GM18867 (cell line): ENCODE measurements around the gene TBC1D20.
A peak's percentile ranks its signal among the peaks of the same experiment; 100 is the strongest.
"Not testable (repeated sequence)": the region's sequence is repeated elsewhere in the genome, so short reads cannot be mapped to it uniquely, and the experiment has no call there.

Experiments
- ATAC-seq: cut with Tn5 transposase; IDR thresholded peaks from one replicate; pipeline ENCODE4 v1.9.1; 2021; ENCODE audit warnings: mild to moderate bottlenecking, moderate library complexity; ENCODE audit not compliant: unreplicated experiment

The TBC1D20 gene

DNA sequence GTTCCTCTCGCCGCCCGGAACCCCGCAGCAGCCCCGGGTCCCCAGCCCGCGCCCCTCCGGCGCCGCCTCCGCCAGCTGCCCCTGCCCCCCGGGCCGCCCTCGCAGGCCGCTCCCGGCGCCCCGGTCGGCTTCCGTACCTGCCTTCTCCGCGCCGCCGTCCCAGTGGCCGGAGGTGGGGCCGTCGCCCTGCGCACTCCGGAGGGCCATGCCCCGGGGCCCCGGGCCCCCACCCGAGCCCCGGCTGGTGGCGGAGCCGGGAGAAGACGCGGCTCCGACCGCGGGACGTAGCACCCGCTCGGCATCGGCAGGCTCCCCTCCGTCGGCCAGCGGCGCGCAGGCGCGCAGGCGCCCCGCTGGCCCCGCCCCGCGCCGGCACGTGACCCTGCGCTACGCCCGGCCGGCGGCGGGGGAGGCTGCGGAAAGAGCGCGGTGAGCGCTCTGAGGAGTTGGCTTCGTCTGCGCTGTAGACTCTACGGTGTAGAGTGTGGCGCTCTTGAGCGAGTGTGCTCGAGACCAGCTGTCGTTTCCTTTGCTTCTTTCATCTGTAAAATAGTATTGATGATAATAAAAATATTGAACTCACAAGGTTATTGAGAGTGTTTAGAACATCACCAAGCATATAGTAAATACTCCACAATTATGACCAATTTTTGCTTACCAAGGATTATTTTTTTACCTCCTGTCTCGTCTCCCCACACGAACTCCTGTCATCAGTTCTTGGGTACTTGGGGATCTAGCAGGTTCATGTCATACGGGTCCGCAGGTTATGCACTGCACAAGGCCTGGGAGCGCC lies at the start of gene TBC1D20:
TSS of gene TBC1D20 (minus strand) at position 335 of the 793 bp plus-strand sequence. CDS start at position 207, 128 bp downstream.
- ATAC-seq: peak; percentile 92

DNA sequence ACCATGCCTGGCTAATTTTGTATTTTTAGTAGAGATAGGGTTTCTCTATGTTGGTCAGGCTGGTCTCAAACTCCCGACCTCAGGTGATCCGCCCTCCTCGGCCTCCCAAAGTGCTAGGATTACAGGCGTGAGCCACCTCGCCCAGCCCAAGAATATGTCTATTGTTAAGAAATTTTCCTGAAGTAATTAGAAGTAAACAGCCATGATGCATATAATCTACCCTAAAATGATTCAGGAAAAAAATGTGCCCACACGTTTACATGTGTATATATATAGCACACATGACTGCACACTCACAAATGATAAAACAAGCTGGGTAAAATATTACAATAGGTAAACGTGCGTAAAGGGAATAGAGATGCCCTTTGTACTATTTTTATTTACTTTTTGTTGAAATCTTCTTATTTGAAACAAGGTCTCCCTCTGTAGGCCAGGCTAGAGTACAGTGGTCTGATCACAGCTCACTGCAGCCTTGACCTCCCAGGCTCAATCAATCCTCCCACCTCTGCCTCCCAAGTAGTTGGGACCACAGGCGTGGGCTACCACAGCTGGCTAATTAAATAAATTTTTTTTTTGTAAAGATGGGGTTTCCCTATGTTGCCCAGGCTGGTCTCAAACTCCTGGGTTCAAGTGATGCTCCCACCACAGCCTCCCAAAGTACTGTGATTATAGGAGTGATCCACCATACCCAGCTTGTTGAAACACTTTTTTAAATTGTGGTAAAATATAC lies 48.2 kb upstream of the TBC1D20 start:
- not testable (repeated sequence) for ATAC-seq

GRCh38 chr20:508364-508787 lies 46.0 kb upstream of the TBC1D20 start:
- not testable (repeated sequence) for ATAC-seq

- ATAC-seq: no peak
These were observed 45.5 kb upstream of the TBC1D20 start for GRCh38 chr20:507761-508332.

- ATAC-seq: no peak
These were observed 44.8 kb upstream of the TBC1D20 start for GRCh38 chr20:507006-507758.

GRCh38 chr20:504632-505075 lies 42.3 kb upstream of the TBC1D20 start:
- ATAC-seq: no peak

DNA sequence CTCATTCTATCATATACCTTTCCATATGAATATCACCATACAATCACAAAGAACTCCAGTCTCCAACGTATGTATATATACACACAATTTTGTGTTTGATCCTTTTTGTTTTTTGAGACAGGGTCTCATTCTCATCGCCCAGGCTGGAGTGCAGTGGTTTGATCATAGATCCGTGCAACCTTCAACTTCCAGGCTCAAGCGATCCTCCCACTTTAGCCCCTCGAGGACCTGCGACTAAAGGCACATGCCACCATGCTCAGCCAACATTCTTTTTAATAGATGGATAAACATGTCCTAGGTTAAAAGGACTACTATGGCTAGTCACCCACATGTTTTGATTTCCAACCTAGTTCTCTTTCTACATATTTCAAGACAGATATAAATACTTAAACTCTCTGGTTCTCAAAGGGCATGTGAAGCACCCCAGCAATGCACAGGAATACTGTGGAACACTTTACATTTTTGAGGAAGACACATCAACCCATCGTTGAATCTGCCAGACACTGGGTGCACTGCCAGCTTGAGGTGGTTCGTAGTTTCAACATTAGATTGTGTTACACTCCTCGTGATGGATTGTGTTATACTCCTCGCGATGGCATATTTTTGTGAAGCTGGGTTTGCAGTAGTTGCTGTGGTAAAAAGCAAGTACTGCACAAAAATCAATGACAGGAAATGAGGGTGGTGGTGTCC lies 40.9 kb upstream of the TBC1D20 start:
- ATAC-seq: no peak

- ATAC-seq: no peak
These were observed 35.6 kb upstream of the TBC1D20 start for GRCh38 chr20:497979-498378.

GRCh38 chr20:496126-496696 lies 33.9 kb upstream of the TBC1D20 start:
- ATAC-seq: no peak

GRCh38 chr20:492159-492558 lies 29.8 kb upstream of the TBC1D20 start:
- ATAC-seq: no peak

GRCh38 chr20:487655-488054 lies 25.3 kb upstream of the TBC1D20 start:
- ATAC-seq: no peak

GRCh38 chr20:483815-484644 lies 21.7 kb upstream of the TBC1D20 start:
- no peak for ATAC-seq

- no peak for ATAC-seq
These were observed 18.8 kb upstream of the TBC1D20 start for GRCh38 chr20:481167-481566.

GRCh38 chr20:480044-480443 lies 17.7 kb upstream of the TBC1D20 start:
- ATAC-seq: no peak

DNA sequence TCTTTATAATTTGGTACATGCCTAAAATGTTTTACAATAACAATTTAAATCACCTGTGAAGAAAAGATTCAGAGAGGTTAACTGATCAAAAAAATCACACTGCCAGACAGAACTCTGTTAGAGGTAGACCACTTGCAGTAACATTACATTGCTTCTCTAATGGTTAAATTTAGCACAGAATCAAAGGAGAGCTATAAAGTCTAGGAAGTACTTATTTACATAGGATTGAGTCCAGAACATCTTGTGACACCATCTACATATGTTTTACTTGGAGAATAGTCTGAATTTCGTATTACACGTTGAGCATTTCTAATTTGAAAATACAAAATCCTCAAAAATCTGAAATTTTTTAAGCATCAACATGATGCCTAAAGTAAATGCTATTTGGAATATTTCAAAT lies 17.2 kb upstream of the TBC1D20 start:
- no peak for ATAC-seq

- ATAC-seq: peak; percentile 45
These were observed 16.7 kb upstream of the TBC1D20 start for GRCh38 chr20:478949-479429.

DNA sequence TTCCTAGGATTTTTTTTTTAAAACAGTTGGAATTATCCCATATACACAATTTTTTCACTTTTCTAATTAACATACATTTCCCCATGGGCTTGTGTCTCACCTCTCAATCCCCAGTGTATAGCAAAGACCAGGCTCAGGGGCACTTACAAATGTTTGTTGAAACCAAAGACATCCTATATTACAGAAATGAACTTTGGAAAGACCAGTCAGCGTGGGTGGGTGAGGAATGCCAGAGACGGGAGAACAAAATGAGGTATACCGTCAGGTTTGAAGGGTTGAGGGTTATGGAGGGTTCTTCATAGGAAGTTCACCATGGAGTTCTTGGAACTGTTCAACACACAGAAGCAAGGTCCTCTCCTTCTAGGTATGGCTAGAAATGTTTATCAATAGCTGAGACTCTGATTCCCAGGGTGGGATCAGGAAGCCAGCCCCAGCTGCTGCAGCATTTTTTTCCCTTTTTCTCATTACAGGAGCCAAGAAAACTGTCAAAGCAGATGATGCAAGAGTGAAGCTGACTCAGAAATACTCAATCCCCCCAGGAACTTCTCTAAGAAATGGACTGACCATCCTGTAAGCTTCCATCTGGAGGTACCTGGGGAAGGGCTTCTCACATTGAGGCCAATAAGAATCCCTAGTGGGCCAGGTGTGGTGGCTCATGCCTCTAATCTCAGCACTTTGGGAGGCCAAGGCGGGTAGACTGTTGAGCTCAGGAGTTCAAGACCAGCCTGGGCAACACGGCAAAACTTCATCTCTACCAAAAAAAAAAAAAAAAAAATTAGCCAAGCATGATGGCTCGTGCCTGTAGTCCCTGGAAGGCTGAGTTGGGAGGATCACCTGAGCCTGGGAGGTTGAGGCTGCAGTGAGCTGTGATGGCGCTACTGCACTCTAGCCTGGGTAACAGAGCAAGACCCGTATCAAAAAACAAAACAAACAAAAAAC lies 15.9 kb upstream of the TBC1D20 start:
- ATAC-seq: no peak
